Liver (tissue), 9 donors: ENCODE measurements around the gene PKN2. TPM values are rescaled to one million over a fixed set of nuclear protein-coding genes. Genes with fewer than 3 reads are reported as not detected.

Source experiments
- DNase-seq: peaks from one replicate; pipeline ENCODE4 v3.0.0-alpha.2; 2017; ENCODE audit warnings: low spot score
- H3K27ac ChIP-seq, 2 donors: one replicate each; pipeline ENCODE4 v1.7.0; 2013; ENCODE audit warnings: inconsistent platforms in 2 of 2, low read length in 2 of 2, control low read depth in 1 of 2, low read depth in 1 of 2, mild to moderate bottlenecking in 1 of 2
- H3K27me3 ChIP-seq, 4 donors: one replicate each; pipeline versions ENCODE4 v1.6.1 to v1.7.0; 2013; ENCODE audit warnings: low read length in 3 of 4, inconsistent platforms in 1 of 4, mild to moderate bottlenecking in 1 of 4, moderate library complexity in 1 of 4; ENCODE audit not compliant: control insufficient read depth in 4 of 4, insufficient read depth in 4 of 4
- H3K36me3 ChIP-seq, 4 donors: one replicate each; pipeline versions ENCODE4 v1.6.1 to v1.7.0; 2013; ENCODE audit warnings: low read length in 3 of 4, mild to moderate bottlenecking in 3 of 4, low read depth in 1 of 4, moderate library complexity in 1 of 4; ENCODE audit not compliant: control insufficient read depth in 4 of 4, insufficient read depth in 3 of 4
- H3K4me1 ChIP-seq, 4 donors: one replicate each; pipeline versions ENCODE4 v1.6.1 to v1.7.0; 2013; ENCODE audit warnings: low read length in 3 of 4, mild to moderate bottlenecking in 3 of 4, moderate library complexity in 1 of 4; ENCODE audit not compliant: control insufficient read depth in 4 of 4, insufficient read depth in 4 of 4
- H3K4me3 ChIP-seq, 3 donors: one replicate each; pipeline versions ENCODE4 v1.6.1 to v1.7.0; 2013; ENCODE audit warnings: low read length in 3 of 3, control low read depth in 1 of 3, low read depth in 1 of 3, mild to moderate bottlenecking in 1 of 3
- H3K9ac ChIP-seq, 2 donors: one replicate each; pipeline ENCODE4 v1.7.0; 2013; ENCODE audit warnings: low read length in 2 of 2, mild to moderate bottlenecking in 2 of 2, moderate library complexity in 2 of 2, control low read depth in 1 of 2, low read depth in 1 of 2
- H3K9me3 ChIP-seq, 4 donors: one replicate each; pipeline versions ENCODE4 v1.6.1 to v1.7.0; 2013; ENCODE audit warnings: low read length in 3 of 4; ENCODE audit not compliant: control insufficient read depth in 4 of 4
- ATF3 ChIP-seq: IDR thresholded peaks from 2 replicates; pipeline ENCODE4 v1.6.1; 2016; ENCODE audit warnings: antibody characterized with exemption
- CTCF ChIP-seq: fragments of 150-350 bp; IDR thresholded peaks from 2 replicates; pipeline ENCODE4 v1.5.1; 2017; ENCODE audit warnings: improper control_type of control experiment, low read depth, low read length; ENCODE audit not compliant: missing input control
- EGR1 ChIP-seq, 2 donors: IDR thresholded peaks; 2 replicates each; pipeline ENCODE4 v1.6.1; 2016 to 2018; ENCODE audit warnings: antibody characterized with exemption in 2 of 2, low read depth in 2 of 2
- FOXA1 ChIP-seq: IDR thresholded peaks from 2 replicates; pipeline ENCODE4 v1.6.1; 2016; ENCODE audit warnings: antibody characterized with exemption
- FOXA2 ChIP-seq: IDR thresholded peaks from 2 replicates; pipeline ENCODE4 v1.6.1; 2016; ENCODE audit warnings: antibody characterized with exemption
- GABPA ChIP-seq, 2 donors: IDR thresholded peaks in 1 of 2; conservative IDR thresholded peaks in 1 of 2; 2 replicates each; pipeline ENCODE4 v1.6.1; 2016; ENCODE audit warnings: antibody characterized with exemption in 2 of 2, mild to moderate bottlenecking in 1 of 2, moderate library complexity in 1 of 2
- HNF4A ChIP-seq, 2 donors: conservative IDR thresholded peaks; 2 replicates each; pipeline ENCODE4 v1.6.1; 2016; ENCODE audit warnings: antibody characterized with exemption in 2 of 2, mild to moderate bottlenecking in 2 of 2
- HNF4G ChIP-seq: IDR thresholded peaks from 2 replicates; pipeline ENCODE4 v1.6.1; 2016; ENCODE audit warnings: antibody characterized with exemption
- JUND ChIP-seq, 2 donors: IDR thresholded peaks; 2 replicates each; pipeline ENCODE4 v1.6.1; 2016; ENCODE audit warnings: antibody characterized with exemption in 2 of 2
- MAX ChIP-seq: IDR thresholded peaks from 2 replicates; pipeline ENCODE4 v1.6.1; 2016; ENCODE audit warnings: antibody characterized with exemption
- NR2F2 ChIP-seq: IDR thresholded peaks from 2 replicates; pipeline ENCODE4 v1.6.1; 2016; ENCODE audit warnings: antibody characterized with exemption
- RAD21 ChIP-seq, 2 donors: IDR thresholded peaks; 2 replicates each; pipeline ENCODE4 v1.6.1; 2016; ENCODE audit warnings: antibody characterized with exemption in 2 of 2, mild to moderate bottlenecking in 2 of 2
- REST ChIP-seq: IDR thresholded peaks from 2 replicates; pipeline ENCODE4 v1.6.1; 2016; ENCODE audit warnings: antibody characterized with exemption, mild to moderate bottlenecking
- RXRA ChIP-seq, 2 donors: IDR thresholded peaks; 2 replicates each; pipeline ENCODE4 v1.6.1; 2017 to 2018; ENCODE audit warnings: antibody characterized with exemption in 2 of 2, mild to moderate bottlenecking in 1 of 2
- SP1 ChIP-seq: IDR thresholded peaks from 2 replicates; pipeline ENCODE4 v1.6.1; 2018; ENCODE audit warnings: antibody characterized with exemption, mild to moderate bottlenecking
- TAF1 ChIP-seq: conservative IDR thresholded peaks from 2 replicates; pipeline ENCODE4 v1.6.1; 2016; ENCODE audit warnings: antibody characterized with exemption, mild to moderate bottlenecking
- YY1 ChIP-seq: IDR thresholded peaks from 2 replicates; pipeline ENCODE4 v1.6.1; 2016; ENCODE audit warnings: antibody characterized with exemption, mild to moderate bottlenecking
- ZBTB33 ChIP-seq: IDR thresholded peaks from 2 replicates; pipeline ENCODE4 v1.6.1; 2016; ENCODE audit warnings: antibody characterized with exemption
- WGBS: extraction: QIAGEN DNeasy Blood & Tissue Kit; methylation state at CpG from one replicate; pipeline ENCODE4 v1.1.7; 2013; 5-methylcytosine and 5-hydroxymethylcytosine counted together
- polyA plus RNA-seq, 2 donors: library from polyadenylated mRNA; stranded (reverse) in 1 of 2; unstranded in 1 of 2; fragments of 200-250 nt in 1 of 2; fragments of >200 nt in 1 of 2; fragmentation: Nextera tagmentation in 1 of 2; extraction: Ambion mirVana in 1 of 2; gene quantifications; one replicate each; pipeline versions ENCODE4 v1.2.1 to v1.2.3, GENCODE V29; 2013 to 2015
- total RNA-seq, 2 donors: library from RNA; depleted of rRNA; stranded (reverse); fragments of >200 nt; gene quantifications; one replicate each; pipeline ENCODE4 v1.2.3, GENCODE V29; 2014
- donor health status: healthy.
- donor health status: healthy.
- donor health status: healthy.
- donor health status: healthy.
- donor health status: healthy.

Gene PKN2
- total and polyA plus RNA-seq, 4 donors = 4.4 to 20.7 (median 13.3) TPM

- H3K9me3 ChIP-seq = no peaks in the 10 kb centered on the region
- H3K27me3 ChIP-seq = no peaks in the 10 kb centered on the region
- H3K36me3 ChIP-seq = peaks cover 0 to 13% (median 3%) of the 10 kb centered on the region in 4 donors
- no peak overlapping the region for H3K9ac ChIP-seq
- no peak overlapping the region for H3K27ac ChIP-seq
- H3K4me1 ChIP-seq = peaks cover 2 to 39% (median 22%) of the 10 kb centered on the region in 4 donors
- TF ChIP-seq RAD21 (IDR thresholded peaks at IDR 0.05) = no peak
- no peak for TF ChIP-seq HNF4G
- no peak for TF ChIP-seq HNF4A (conservative IDR thresholded peaks at IDR 0.05)
- TF ChIP-seq EGR1 (IDR thresholded peaks at IDR 0.05; ENCODE audit: low read depth in 2 of 2) = no peak
- TF ChIP-seq CTCF = no peak
- no peak for TF ChIP-seq NR2F2
- TF ChIP-seq GABPA (IDR thresholded peaks at IDR 0.05 in 1 of 2, conservative IDR thresholded peaks at IDR 0.05 in 1 of 2) = no peak
- TF ChIP-seq TAF1 = no peak
- no peak for TF ChIP-seq YY1
- TF ChIP-seq FOXA1 = no peak
- TF ChIP-seq FOXA2 = no peak
- no peak for TF ChIP-seq JUND (IDR thresholded peaks at IDR 0.05)
- TF ChIP-seq REST = no peak
- no peak for TF ChIP-seq RXRA (IDR thresholded peaks at IDR 0.05)
- no peak for DNase-seq
- no peak overlapping the region for H3K4me3 ChIP-seq
- WGBS = 61% methylated on average over 9 of the region's 9 CpGs
Observed at GRCh38 chr1:88877911-88878310, 193.8 kb downstream of the PKN2 start.

- 89% methylated on average over 4 of the region's 4 CpGs for WGBS
- H3K4me1 ChIP-seq = peaks cover 2 to 37% (median 21%) of the 10 kb centered on the region in 4 donors
- no peak overlapping the region for H3K4me3 ChIP-seq
- H3K9ac ChIP-seq = no peak overlapping the region
- DNase-seq = no peak
- H3K27me3 ChIP-seq = no peaks in the 10 kb centered on the region
- no peak overlapping the region for H3K27ac ChIP-seq
- no peaks in the 10 kb centered on the region for H3K9me3 ChIP-seq
- peaks cover 2 to 17% (median 5%) of the 10 kb centered on the region in 4 donors for H3K36me3 ChIP-seq
- TF ChIP-seq MAX (no peak), ATF3 (no peak), TAF1 (no peak), RXRA (IDR thresholded peaks at IDR 0.05) (no peak), HNF4A (conservative IDR thresholded peaks at IDR 0.05) (no peak), REST (no peak), ZBTB33 (no peak), HNF4G (no peak), EGR1 (IDR thresholded peaks at IDR 0.05; ENCODE audit: low read depth in 2 of 2) (no peak), SP1 (no peak), FOXA1 (no peak), GABPA (IDR thresholded peaks at IDR 0.05 in 1 of 2, conservative IDR thresholded peaks at IDR 0.05 in 1 of 2) (no peak), NR2F2 (no peak), FOXA2 (no peak), RAD21 (IDR thresholded peaks at IDR 0.05) (no peak), CTCF (no peak)
Observed at GRCh38 chr1:88878731-88879130, 194.7 kb downstream of the PKN2 start.
